Upper lobe of right lung (tissue), 1 donor: ENCODE results near the gene KCNK5. TPM values are rescaled to one million over a fixed set of nuclear protein-coding genes. Genes with fewer than 3 reads are reported as not detected.

Source experiments
- ATAC-seq: fragments of 200-7000 bp; cut with Tn5 transposase; one replicate; pipeline ENCODE4 v1.9.1; 2020; ENCODE audit warnings: mild to moderate bottlenecking, moderate library complexity
- DNase-seq: peaks from one replicate; pipeline ENCODE4 v3.0.0-alpha.2; 2020
- H3K27ac ChIP-seq: fragments of 200-600 bp; one replicate; pipeline ENCODE4 v1.8.0; 2022
- H3K27me3 ChIP-seq: fragments of 200-600 bp; one replicate; pipeline ENCODE4 v1.8.0; 2022; ENCODE audit warnings: mild to moderate bottlenecking
- H3K36me3 ChIP-seq: fragments of 200-600 bp; one replicate; pipeline ENCODE4 v1.8.0; 2022
- H3K4me1 ChIP-seq: fragments of 200-600 bp; one replicate; pipeline ENCODE4 v1.8.0; 2022
- H3K4me3 ChIP-seq: fragments of 200-600 bp; one replicate; pipeline ENCODE4 v1.8.0; 2022; ENCODE audit warnings: mild to moderate bottlenecking
- H3K9me3 ChIP-seq: fragments of 200-600 bp; one replicate; pipeline ENCODE4 v1.8.0; 2022
- intact Hi-C: fragments of 100-400 bp; cut with DNase I; formaldehyde crosslinking; loops from one replicate; pipeline ENCODE4 v1.11.0; 2022
- total RNA-seq: library from RNA; stranded (reverse); fragmentation: NEBNext Ultra II Directional; extraction: Animal tissue kit (Norgen Biotek cat#: 25700); gene quantifications from one replicate; pipeline ENCODE4 v1.2.1, GENCODE V29; 2021
- TF ChIP-seq, protein P1 (sequence below): fragments of 200-600 bp; IDR thresholded peaks from one replicate; pipeline ENCODE4 v1.8.0; 2022; ENCODE audit warnings: antibody characterized with exemption
- donor health status: DM: no; HTN: yes; CAD: no; lungs with severe emphysema.

The KCNK5 gene
- total RNA-seq, 1 donor from 2014 or later = 10.0 TPM

DNA sequence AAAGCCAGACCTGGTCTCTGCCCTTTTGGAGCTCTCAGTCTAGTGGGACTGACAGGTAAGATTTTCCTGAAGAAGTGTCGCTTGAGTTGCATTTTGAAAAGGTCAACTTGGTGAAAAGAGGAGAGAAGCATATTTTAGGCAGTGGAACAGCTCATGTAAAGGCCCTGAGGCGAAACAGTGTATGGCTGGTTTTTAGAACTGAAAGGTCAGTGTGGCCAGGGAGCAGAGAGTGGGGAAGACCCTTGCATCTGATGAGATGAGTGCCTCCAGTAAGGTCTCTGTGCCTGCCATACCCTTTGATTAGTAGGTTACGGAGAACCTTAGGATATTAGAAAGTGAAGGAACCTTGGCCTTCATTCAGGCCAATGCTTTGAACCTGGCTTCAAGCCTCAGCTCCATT, 58.4 kb downstream of the KCNK5 start:
- Histone ChIP-seq H3K27me3 (no peaks in the 10 kb centered on the region), H3K4me1 (no peaks in the 10 kb centered on the region), H3K4me3 (no peak overlapping the region), H3K36me3 (no peaks in the 10 kb centered on the region), H3K27ac (no peak overlapping the region), H3K9me3 (no peaks in the 10 kb centered on the region)
- intact Hi-C loops = no loop called here
- TF ChIP-seq, protein P1, sequence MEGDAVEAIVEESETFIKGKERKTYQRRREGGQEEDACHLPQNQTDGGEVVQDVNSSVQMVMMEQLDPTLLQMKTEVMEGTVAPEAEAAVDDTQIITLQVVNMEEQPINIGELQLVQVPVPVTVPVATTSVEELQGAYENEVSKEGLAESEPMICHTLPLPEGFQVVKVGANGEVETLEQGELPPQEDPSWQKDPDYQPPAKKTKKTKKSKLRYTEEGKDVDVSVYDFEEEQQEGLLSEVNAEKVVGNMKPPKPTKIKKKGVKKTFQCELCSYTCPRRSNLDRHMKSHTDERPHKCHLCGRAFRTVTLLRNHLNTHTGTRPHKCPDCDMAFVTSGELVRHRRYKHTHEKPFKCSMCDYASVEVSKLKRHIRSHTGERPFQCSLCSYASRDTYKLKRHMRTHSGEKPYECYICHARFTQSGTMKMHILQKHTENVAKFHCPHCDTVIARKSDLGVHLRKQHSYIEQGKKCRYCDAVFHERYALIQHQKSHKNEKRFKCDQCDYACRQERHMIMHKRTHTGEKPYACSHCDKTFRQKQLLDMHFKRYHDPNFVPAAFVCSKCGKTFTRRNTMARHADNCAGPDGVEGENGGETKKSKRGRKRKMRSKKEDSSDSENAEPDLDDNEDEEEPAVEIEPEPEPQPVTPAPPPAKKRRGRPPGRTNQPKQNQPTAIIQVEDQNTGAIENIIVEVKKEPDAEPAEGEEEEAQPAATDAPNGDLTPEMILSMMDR = no peak
- no peak for ATAC-seq
- DNase-seq = no peak

DNA sequence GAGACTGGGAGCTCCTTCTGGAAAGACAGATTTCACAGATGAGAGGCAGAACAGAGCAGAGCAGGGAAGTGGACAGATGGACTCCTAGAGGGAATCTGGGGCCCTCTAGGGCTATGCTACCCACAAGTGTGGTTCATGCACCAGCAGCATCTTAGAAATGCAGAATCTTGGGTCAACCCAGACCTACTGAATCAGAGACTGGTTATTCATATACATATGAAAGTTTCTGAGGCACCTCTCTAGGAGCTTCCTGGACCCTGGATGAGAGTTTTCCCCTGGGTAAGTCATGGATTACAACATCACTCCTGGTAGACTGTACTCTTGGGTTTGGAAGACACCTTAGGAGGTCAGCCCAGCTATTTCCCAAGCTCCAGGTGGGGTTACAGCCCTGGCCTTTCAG, 58.9 kb downstream of the KCNK5 start:
- H3K9me3 ChIP-seq = no peaks in the 10 kb centered on the region
- intact Hi-C loops = no loop called here
- H3K4me3 ChIP-seq = no peak overlapping the region
- TF ChIP-seq, protein P1 = no peak
- no peaks in the 10 kb centered on the region for H3K36me3 ChIP-seq
- DNase-seq = no peak
- no peaks in the 10 kb centered on the region for H3K4me1 ChIP-seq
- no peak for ATAC-seq
- no peak overlapping the region for H3K27ac ChIP-seq
- no peaks in the 10 kb centered on the region for H3K27me3 ChIP-seq

DNA sequence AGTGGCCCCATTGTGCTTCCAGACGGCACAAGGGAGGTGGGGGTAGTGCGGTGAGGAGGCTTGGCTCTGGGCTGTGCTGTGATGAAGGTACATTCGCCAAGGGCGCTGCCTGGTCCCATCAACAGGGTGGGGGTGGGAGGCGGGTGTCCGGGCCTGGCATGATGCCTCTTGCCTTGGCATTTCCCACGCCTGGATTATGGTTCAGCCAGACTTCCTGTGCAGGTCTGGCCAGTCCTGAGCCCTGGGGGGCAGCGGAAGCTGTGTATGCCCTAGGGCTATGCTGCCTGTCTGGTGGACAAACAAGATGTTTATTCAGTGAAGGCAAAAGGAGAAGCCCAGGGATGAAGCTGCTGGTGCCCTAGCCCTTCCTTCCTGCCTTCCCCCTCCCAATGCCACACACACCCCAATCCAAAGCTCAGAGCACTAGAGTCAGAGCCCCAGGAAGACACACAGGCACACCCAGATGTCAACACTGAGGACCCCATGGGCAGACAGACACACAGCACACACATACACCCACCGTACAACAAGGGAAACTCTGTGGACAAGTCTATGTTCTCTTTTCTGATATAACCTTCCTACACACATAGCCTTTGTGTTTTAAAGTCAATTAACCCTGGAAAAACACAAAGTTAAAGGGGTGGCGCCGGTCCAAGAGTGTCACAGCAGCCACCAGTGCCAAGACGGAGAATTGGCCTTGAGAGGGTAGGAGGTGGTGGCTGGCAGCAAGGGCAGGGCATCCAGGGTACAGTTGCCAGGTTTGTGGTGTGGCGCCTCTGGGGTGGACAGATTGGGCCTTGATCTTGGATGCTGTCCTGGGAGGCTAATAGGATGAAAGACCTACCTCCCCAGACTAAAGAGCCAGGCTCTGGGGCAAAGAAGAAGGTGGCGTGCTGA, 59.6 kb downstream of the KCNK5 start:
- Histone ChIP-seq H3K27ac (no peak overlapping the region), H3K36me3 (no peaks in the 10 kb centered on the region), H3K9me3 (no peaks in the 10 kb centered on the region), H3K4me1 (no peaks in the 10 kb centered on the region), H3K27me3 (no peaks in the 10 kb centered on the region), H3K4me3 (no peak overlapping the region)
- ATAC-seq (no peak), DNase-seq (no peak)
- TF ChIP-seq, protein P1 = no peak
- intact Hi-C loops = loop anchor here (5.0 kb wide), 1 partner anchor 133 kb away; no protein-coding TSS in a partner anchor

DNA sequence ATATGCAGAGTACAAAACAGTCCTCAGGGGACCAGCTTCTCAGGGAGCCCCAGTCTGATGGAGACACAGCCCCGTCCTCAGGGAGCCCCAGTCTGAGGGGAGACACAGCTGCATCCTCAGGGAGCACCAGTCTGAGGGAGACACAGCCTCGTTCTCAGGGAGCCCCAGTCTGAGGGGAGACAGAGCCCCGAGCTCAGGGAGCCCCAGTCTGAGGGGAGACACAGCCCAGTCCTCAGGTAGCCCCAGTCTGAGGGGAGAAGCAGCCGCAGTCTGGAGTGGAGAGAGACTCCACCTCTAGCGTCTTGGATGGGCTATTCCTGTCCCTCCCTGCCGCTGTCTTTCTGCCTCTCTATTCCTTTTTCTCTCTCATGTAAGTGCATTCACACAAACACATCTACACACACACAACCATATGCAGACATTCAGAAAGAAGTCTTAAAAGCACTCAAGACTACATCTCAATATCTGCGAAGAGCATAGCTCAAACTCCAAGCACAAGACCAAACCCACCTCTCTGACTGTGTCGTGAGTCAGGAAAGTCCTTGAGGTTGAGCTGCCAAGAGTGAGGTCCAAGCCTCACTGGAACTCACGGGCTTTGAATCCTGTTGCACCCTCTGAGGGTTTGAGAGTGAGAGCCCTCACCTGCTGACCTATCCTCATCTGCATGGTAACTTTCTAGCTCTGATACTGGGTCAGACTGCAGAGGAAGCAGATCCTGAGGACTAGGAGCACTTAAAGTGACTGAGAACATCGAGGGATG, 61.2 kb downstream of the KCNK5 start:
- TF ChIP-seq, protein P1 = no peak

DNA sequence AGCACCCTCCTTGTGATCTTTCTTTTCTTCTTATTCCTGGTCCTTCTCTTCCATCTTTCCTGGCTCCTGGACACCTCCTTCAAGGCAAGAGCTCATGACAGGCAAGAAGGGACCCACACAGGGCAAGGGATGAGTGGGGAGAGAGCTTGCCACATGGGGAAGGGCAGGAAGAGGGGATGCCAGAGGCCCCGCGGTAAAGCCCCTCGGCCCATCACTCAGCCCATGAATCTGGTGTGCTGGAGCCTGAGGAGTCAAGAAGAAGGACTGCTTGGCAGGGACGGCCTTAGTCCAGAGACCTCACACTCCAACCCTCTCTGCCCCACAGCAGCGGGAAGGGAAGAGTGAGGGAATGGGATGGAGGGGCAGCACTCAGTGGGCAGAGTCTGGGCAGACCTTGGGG, 62.0 kb downstream of the KCNK5 start:
- Histone ChIP-seq H3K36me3 (no peaks in the 10 kb centered on the region), H3K27me3 (no peaks in the 10 kb centered on the region), H3K27ac (no peak overlapping the region), H3K9me3 (no peaks in the 10 kb centered on the region), H3K4me1 (no peaks in the 10 kb centered on the region), H3K4me3 (no peak overlapping the region)
- intact Hi-C loops = loop anchor here (5.0 kb wide), 1 partner anchor 135 kb away; no protein-coding TSS in a partner anchor
- no peak for DNase-seq
- ATAC-seq = no peak
- TF ChIP-seq, protein P1 = no peak

More for the DNA sequence above, 61.2 kb downstream of the KCNK5 start:
- Histone ChIP-seq H3K4me1 (no peaks in the 10 kb centered on the region), H3K27me3 (no peaks in the 10 kb centered on the region), H3K9me3 (no peaks in the 10 kb centered on the region), H3K4me3 (no peak overlapping the region), H3K36me3 (no peaks in the 10 kb centered on the region), H3K27ac (no peak overlapping the region)
- DNase-seq (no peak), ATAC-seq (no peak)
- intact Hi-C loops = loop anchor here (5.0 kb wide), 1 partner anchor 134 kb away; no protein-coding TSS in a partner anchor
